Measurements from ENCODE around the gene MEGF10.

The MEGF10 gene

GRCh38 chr5:127450046-127450445 lies 159.4 kb downstream of the MEGF10 start:
- no peak for DNase-seq

DNA sequence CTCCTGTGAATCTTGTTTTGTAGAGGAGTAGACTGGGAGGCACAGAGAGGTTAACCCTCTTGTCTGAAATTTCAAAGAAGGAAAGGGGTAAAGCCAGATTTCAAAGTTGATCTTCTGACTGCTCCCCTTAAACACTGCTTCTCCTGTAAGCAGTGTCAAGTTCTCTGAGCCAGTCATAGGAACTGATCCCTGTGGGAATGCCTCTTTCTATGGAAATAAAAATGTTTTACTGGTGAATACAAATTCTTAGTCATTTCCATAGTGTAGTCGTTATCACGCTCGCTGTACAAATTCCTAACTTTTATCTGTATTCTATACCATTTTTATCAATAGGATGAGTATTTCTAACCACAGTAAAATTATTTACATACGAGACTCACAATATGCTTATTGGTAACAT lies 160.5 kb downstream of the MEGF10 start:
- DNase-seq = no peak

DNA sequence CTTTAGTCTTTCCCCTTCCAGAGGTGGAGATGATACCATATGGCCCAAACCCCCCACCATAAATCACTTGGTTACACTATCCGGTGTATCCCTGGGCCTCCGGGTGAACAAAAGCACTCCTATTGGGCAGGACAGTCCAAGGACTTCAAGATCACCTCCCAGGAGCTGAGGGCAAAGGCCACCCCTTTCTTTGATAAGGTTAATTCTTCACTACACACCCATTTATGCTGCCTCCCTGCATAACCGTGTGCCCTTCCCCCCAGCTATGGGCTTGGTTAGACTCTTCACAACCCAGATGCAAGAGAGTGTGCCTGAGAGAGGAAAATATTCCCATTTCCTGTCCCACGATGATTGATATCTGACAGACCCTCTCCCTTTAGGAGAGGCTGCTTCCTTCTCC lies 162.0 kb downstream of the MEGF10 start:
- no peak for DNase-seq

- no peak for DNase-seq
Observed at GRCh38 chr5:127471211-127471610, 180.6 kb downstream of the MEGF10 start.

- no peak for DNase-seq
Observed at GRCh38 chr5:127472700-127473099, 182.1 kb downstream of the MEGF10 start.

- DNase-seq = no peak
Observed at GRCh38 chr5:127486471-127486870, 195.9 kb downstream of the MEGF10 start.

- peak; percentile 31 for DNase-seq
Observed at GRCh38 chr5:127492854-127493738, 202.5 kb downstream of the MEGF10 start.

GRCh38 chr5:127498548-127498947 lies 208.0 kb downstream of the MEGF10 start:
- no peak for DNase-seq

GRCh38 chr5:127505905-127506304 lies 215.3 kb downstream of the MEGF10 start:
- DNase-seq = no peak

DNA sequence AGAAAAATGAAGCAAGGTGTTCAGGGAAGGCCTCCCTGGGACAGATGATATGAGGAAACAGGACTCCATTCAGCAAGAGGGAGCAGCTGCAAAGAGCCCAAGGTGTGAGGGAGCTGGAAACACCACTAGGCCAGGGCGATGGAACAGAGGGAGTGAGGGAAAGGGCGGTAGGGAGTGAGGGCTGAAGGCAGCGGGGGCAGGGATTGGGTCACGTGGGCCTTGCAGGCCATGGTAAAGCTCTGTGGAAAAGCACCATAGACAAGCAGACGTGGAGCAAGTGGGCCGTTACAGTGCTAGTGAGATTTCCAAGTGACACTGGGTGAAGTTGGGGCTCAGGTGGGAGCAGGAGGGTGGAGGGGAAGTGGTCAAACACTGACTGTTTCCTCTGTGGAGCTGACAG lies 216.0 kb downstream of the MEGF10 start:
- DNase-seq = no peak

GRCh38 chr5:127508644-127509373 lies 218.2 kb downstream of the MEGF10 start:
- no peak for DNase-seq

Measured in activated CD4-positive, alpha-beta T cell treated with anti-CD3 and anti-CD28 coated beads, Interleukin-10, Interleukin-2, amounts not matched to agents 100 ng/mL and 50 ng/mL, durations not matched to agents 16 hours and 8 hours (primary cell).